Esophagus muscularis mucosa (tissue), 4 donors: ENCODE data around the gene FTO.

Experiments used
- EP300 ChIP-seq: sonication (generic); formaldehyde crosslinking; IDR thresholded peaks from one replicate; pipeline ENCODE4 v1.6.1; 2017; ENCODE audit warnings: antibody characterized with exemption
- POLR2A ChIP-seq: fragments of 450-650 bp; IDR thresholded peaks from one replicate; pipeline ENCODE4 v1.6.1; 2017; ENCODE audit warnings: antibody characterized with exemption, moderate library complexity, mild to moderate bottlenecking, low read depth
- POLR2AphosphoS5 ChIP-seq, 2 donors: sonication (generic); formaldehyde crosslinking; IDR thresholded peaks; one replicate each; pipeline ENCODE4 v1.6.1; 2017; ENCODE audit warnings: antibody characterized with exemption in 2 of 2
- TF ChIP-seq, protein P1 (sequence below), 3 experiments: fragments of 200-600 bp in 2 of 3; fragments of 450-650 bp in 1 of 3; sonication (generic) in 2 of 3; IDR thresholded peaks; one replicate each; pipeline ENCODE4 v1.5.1; 2017 to 2019; ENCODE audit warnings: antibody characterized with exemption in 3 of 3, mild to moderate bottlenecking in 2 of 3, moderate library complexity in 1 of 3

DNA sequence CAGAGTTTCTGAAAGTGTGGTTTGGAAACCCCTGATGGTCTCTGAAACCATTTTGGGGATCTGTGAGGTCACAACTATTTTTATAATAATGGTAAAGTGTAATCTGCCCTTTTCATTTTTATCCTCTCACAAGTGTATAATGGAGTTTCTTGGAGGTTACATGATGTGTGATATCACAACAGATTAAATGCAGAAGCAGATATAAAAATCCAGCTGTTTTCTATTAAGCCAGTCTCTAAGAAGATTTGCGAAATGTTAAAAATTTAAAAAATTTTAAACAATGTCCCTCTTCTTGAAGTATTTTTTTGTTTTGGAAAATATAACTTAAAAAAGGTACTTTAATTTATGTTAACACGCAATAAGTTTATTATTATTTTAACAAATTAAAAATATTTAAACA, 49.0 kb upstream of the FTO start:
- no peak for TF ChIP-seq POLR2A
- TF ChIP-seq, protein P1, sequence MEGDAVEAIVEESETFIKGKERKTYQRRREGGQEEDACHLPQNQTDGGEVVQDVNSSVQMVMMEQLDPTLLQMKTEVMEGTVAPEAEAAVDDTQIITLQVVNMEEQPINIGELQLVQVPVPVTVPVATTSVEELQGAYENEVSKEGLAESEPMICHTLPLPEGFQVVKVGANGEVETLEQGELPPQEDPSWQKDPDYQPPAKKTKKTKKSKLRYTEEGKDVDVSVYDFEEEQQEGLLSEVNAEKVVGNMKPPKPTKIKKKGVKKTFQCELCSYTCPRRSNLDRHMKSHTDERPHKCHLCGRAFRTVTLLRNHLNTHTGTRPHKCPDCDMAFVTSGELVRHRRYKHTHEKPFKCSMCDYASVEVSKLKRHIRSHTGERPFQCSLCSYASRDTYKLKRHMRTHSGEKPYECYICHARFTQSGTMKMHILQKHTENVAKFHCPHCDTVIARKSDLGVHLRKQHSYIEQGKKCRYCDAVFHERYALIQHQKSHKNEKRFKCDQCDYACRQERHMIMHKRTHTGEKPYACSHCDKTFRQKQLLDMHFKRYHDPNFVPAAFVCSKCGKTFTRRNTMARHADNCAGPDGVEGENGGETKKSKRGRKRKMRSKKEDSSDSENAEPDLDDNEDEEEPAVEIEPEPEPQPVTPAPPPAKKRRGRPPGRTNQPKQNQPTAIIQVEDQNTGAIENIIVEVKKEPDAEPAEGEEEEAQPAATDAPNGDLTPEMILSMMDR (IDR thresholded peaks at IDR 0.05) = no peak
- no peak for TF ChIP-seq POLR2AphosphoS5 (IDR thresholded peaks at IDR 0.05)
- no peak for TF ChIP-seq EP300
